Adrenal gland (tissue), 5 donors: Measurements from ENCODE around the gene FIS1.

Experiments
- POLR2A ChIP-seq, 2 donors: fragments of 450-650 bp; IDR thresholded peaks; one replicate each; pipeline ENCODE4 v1.6.1; 2017; ENCODE audit warnings: antibody characterized with exemption in 2 of 2, mild to moderate bottlenecking in 2 of 2, moderate library complexity in 1 of 2
- TF ChIP-seq, protein P1 (sequence below), 6 experiments: fragments of 450-650 bp in 4 of 6; fragments of 200-600 bp in 2 of 6; sonication (generic) in 1 of 6; IDR thresholded peaks; 1 replicate in 5 of 6; 2 replicates in 1 of 6; pipeline versions ENCODE4 v1.5.1 to v1.8.0; 2016 to 2021; ENCODE audit warnings: antibody characterized with exemption in 6 of 6, mild to moderate bottlenecking in 2 of 6, moderate library complexity in 1 of 6
- donor health status: DM: no; HTN: no; CAD: no.

GRCh38 chr7:101216001-101216859, 28.7 kb downstream of the FIS1 start:
- TF ChIP-seq, protein P1, sequence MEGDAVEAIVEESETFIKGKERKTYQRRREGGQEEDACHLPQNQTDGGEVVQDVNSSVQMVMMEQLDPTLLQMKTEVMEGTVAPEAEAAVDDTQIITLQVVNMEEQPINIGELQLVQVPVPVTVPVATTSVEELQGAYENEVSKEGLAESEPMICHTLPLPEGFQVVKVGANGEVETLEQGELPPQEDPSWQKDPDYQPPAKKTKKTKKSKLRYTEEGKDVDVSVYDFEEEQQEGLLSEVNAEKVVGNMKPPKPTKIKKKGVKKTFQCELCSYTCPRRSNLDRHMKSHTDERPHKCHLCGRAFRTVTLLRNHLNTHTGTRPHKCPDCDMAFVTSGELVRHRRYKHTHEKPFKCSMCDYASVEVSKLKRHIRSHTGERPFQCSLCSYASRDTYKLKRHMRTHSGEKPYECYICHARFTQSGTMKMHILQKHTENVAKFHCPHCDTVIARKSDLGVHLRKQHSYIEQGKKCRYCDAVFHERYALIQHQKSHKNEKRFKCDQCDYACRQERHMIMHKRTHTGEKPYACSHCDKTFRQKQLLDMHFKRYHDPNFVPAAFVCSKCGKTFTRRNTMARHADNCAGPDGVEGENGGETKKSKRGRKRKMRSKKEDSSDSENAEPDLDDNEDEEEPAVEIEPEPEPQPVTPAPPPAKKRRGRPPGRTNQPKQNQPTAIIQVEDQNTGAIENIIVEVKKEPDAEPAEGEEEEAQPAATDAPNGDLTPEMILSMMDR (IDR thresholded peaks at IDR 0.05): no peak
- TF ChIP-seq POLR2A (IDR thresholded peaks at IDR 0.05): no peak
